DMS79 (cell line): ENCODE results near the gene KMT5C.

ENCODE experiments used
- DNase-seq: peaks from one replicate; lab custom pipeline; 2025; lab: John Stamatoyannopoulos, UW

Gene KMT5C

GRCh38 chr19:55339105-55339888 is at the start of gene KMT5C:
Gene KMT5C, plus strand, starts transcription at chr19:55339876. Its CDS starts 2,061 bp downstream, at chr19:55341937.
- peak; percentile 100 for DNase-seq

GRCh38 chr19:55297267-55297666 is 42.4 kb upstream of the KMT5C start:
- no peak for DNase-seq

GRCh38 chr19:55299991-55300390 is 39.7 kb upstream of the KMT5C start:
- DNase-seq = no peak

- DNase-seq = no peak
Observed at GRCh38 chr19:55300886-55301458, 38.7 kb upstream of the KMT5C start.

- peak; percentile 7 for DNase-seq
Observed at GRCh38 chr19:55301459-55302317, 38.0 kb upstream of the KMT5C start.

GRCh38 chr19:55302318-55302703 is 37.4 kb upstream of the KMT5C start:
- DNase-seq = no peak

- DNase-seq = no peak
Observed at GRCh38 chr19:55303477-55303876, 36.2 kb upstream of the KMT5C start.

- no peak for DNase-seq
Observed at GRCh38 chr19:55304279-55304978, 35.2 kb upstream of the KMT5C start.

- DNase-seq = no peak
Observed at GRCh38 chr19:55304980-55305379, 34.7 kb upstream of the KMT5C start.

GRCh38 chr19:55305491-55305890 is 34.2 kb upstream of the KMT5C start:
- DNase-seq = no peak

- no peak for DNase-seq
Observed at GRCh38 chr19:55305983-55306562, 33.6 kb upstream of the KMT5C start.

- no peak for DNase-seq
Observed at GRCh38 chr19:55306712-55307111, 33.0 kb upstream of the KMT5C start.

- no peak for DNase-seq
Observed at GRCh38 chr19:55308281-55308680, 31.4 kb upstream of the KMT5C start.

GRCh38 chr19:55309448-55309847 is 30.2 kb upstream of the KMT5C start:
- no peak for DNase-seq

GRCh38 chr19:55310498-55310897 is 29.2 kb upstream of the KMT5C start:
- DNase-seq = no peak

- DNase-seq = no peak
Observed at GRCh38 chr19:55311397-55311796, 28.3 kb upstream of the KMT5C start.

- DNase-seq = no peak
Observed at GRCh38 chr19:55311797-55312196, 27.9 kb upstream of the KMT5C start.

- DNase-seq = no peak
Observed at GRCh38 chr19:55312621-55313512, 26.8 kb upstream of the KMT5C start.

- no peak for DNase-seq
Observed at GRCh38 chr19:55314396-55314795, 25.3 kb upstream of the KMT5C start.

GRCh38 chr19:55315956-55316525 is 23.6 kb upstream of the KMT5C start:
- no peak for DNase-seq
